ENCODE results near the gene NLRP13.

The NLRP13 gene

GRCh38 chr19:55901369-55902079 is 30.6 kb downstream of the NLRP13 start:
- no peak for DNase-seq (ENCODE audit: low read depth)

GRCh38 chr19:55898911-55899310 is 33.2 kb downstream of the NLRP13 start:
- DNase-seq (ENCODE audit: low read depth) = no peak

- no peak for DNase-seq (ENCODE audit: low read depth)
Measured at GRCh38 chr19:55882626-55883025, 49.5 kb downstream of the NLRP13 start.

GRCh38 chr19:55877211-55877610 is 54.9 kb downstream of the NLRP13 start:
- DNase-seq (ENCODE audit: low read depth) = no peak

- no peak for DNase-seq (ENCODE audit: low read depth)
Measured at GRCh38 chr19:55870736-55871135, 61.4 kb downstream of the NLRP13 start.

- no peak for DNase-seq (ENCODE audit: low read depth)
Measured at GRCh38 chr19:55867101-55867500, 65.0 kb downstream of the NLRP13 start.

GRCh38 chr19:55866521-55866920 is 65.6 kb downstream of the NLRP13 start:
- no peak for DNase-seq (ENCODE audit: low read depth)

- DNase-seq (ENCODE audit: low read depth) = no peak
Measured at GRCh38 chr19:55858969-55859368, 73.2 kb downstream of the NLRP13 start.

- no peak for DNase-seq (ENCODE audit: low read depth)
Measured at GRCh38 chr19:55858401-55858800, 73.7 kb downstream of the NLRP13 start.

GRCh38 chr19:55857974-55858373 is 74.2 kb downstream of the NLRP13 start:
- no peak for DNase-seq (ENCODE audit: low read depth)

- no peak for DNase-seq (ENCODE audit: low read depth)
Measured at GRCh38 chr19:55857149-55857548, 75.0 kb downstream of the NLRP13 start.

GRCh38 chr19:55855160-55855559 is 77.0 kb downstream of the NLRP13 start:
- no peak for DNase-seq (ENCODE audit: low read depth)

Data from stimulated activated CD8-positive, alpha-beta memory T cell treated with anti-CD3 and anti-CD28 coated beads, Interleukin-15, amount 100 ng/mL, for 1 hour (primary cell).